KG1 (cell line): ENCODE measurements around the gene HIPK2.
"Not testable (repeated sequence)": the region's sequence is repeated elsewhere in the genome, so short reads cannot be mapped to it uniquely, and the experiment has no call there.

Experiments
- DNase-seq: peaks from one replicate; lab custom pipeline; 2025; lab: John Stamatoyannopoulos, UW

HIPK2 gene

DNA sequence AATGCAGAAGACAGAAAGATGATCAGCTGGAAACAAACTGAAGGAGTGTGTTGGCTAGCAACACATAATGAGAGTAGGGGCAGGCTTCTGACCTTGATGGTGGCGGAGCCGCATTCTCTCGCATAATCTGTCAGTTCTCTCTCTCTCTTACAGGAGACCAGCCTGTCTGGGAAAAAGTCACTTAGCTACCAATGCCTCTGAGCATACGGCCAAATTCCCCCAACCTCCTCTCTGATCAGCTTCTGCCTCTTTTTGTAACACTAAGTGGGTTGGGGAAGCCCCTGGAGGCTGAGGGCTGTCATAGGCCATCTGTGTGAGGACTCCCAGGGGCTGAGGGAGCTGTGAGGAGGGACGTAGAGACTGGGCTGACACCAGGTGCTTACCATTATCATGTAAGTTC is 104.6 kb downstream of the HIPK2 start:
- no peak for DNase-seq

DNA sequence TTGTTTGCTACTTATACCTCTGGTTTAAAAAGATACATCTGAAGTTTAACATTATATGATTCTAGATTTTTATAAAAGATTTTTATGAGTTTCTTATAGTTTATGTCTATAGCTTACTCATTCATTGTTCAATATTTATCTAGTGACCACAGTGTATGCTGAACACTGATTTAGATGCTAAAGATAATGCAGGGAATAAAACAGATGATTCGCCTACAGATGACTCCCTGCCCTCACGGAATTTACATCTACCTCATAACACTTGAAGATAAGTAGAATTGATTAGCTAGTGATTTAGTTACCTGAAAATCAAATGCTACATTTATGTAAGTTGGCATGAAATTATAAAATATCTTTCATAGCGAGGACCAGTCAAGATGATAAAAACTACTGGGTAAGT is 105.8 kb downstream of the HIPK2 start:
- no peak for DNase-seq

DNA sequence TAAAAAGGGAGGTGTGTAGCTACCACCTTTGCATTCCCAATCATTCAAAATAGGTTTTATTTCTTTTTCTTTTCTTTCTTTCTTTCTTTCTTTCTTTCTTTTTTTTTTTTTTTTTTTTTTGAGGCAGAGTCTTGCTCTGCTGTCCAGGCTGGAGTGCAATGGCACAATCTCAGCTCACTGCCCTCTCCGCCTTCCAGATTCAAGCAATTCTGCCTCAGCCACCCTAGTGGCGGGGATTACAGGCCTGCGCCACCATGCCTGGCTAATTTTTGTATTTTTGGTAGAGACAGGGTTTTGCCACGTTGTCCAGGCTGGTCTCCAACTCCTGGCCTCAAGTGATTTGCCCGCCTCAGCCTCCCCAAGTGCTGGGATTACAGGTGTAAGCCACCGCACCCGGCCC is 107.1 kb downstream of the HIPK2 start:
- DNase-seq = not testable (repeated sequence)

DNA sequence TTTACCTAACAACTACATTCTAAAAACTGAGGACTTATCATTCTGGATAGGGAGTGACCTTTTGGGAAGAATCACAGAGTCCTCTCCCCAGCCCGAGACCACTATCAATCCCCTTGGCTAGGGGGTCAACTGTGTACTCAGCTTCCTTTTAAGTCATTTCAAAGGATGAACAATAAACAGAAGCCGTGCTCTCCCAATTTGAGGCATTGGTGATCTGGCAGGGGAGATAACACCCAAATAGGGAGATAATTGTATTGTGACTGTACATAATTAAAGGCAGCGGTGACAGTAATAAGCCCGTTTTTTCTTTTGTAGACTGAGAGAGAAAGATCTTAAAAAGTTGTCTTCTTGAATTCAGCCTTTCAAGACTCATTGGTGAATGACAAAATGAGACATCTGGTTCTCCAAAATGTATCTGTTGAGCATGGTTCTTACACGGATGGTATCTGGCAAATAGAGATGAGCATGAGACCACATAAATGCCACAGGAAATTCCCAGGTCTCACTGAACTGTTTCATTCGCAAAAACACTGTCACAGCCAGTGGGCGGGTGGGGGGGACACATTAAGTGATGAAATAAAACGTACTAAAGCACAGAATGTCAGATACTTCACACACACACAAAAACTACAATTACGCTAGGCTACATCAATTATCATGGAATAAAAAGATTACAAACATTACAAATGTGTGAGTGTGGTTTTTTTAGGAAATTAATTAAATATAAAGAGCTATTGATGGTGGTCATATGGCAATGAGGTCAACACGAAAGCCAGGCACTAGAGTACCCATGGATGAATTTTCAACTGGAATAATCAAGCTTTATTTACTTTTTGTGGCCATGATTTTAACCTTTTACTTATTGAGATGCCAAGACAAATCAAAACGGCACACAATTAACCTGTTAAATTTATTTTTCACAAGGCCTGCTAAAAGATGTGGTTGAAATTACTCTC is 108.4 kb downstream of the HIPK2 start:
- no peak for DNase-seq

DNA sequence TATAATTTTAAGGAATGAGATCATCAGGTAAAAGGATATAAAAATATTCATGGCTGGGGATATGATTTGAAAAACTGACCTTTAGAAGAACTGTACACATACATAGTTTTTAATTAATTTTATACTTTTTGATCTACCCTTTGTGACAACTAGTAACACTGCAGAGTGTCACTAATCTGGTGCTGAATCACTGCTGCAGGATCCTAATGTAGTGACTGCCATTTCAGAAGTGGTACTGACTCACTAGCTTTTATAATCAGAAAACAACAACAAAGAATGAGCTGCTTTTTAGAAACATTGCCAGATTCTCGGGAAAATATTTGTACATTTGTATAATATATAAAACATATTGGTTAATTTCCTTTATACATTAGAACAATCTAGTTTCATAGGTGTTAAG is 110.4 kb downstream of the HIPK2 start:
- DNase-seq = no peak

DNA sequence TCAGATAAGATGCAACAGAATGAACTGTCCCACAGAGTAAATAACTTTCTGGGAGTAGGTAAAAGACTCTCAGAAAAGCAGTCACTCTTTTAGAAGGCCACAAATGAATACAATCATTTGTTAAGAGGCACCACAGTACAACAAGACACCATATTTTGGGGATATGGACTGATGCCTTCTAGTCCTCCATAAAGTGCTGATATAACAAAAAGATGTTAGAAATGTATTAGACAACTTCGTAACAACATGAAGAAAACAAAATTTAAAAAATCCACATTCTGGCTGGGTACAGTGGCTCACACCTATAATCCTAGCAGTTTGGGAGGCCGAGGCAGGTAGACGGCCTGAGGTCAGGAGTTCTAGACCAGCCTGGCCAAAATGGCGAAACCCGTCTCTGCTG is 111.3 kb downstream of the HIPK2 start:
- DNase-seq = no peak

DNA sequence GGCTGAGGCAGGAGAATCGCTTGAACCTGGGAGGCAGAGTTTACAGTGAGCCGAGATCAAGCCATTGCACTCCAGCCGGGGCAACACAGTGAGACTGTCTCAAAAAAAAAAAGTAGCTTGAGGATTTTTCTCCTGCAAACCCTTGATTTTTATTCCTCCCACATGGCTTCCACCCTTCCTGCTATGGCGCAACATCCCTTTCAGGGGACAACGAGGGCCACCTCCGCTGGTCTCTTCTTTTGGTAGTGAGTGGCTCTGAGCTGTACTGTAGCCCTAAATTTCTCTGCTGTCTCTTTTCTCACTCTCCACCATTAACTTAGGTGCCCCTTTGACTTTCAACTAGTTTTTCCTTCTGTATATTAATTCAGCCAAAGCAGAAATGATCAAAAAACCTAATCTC is 113.4 kb downstream of the HIPK2 start:
- DNase-seq = no peak

DNA sequence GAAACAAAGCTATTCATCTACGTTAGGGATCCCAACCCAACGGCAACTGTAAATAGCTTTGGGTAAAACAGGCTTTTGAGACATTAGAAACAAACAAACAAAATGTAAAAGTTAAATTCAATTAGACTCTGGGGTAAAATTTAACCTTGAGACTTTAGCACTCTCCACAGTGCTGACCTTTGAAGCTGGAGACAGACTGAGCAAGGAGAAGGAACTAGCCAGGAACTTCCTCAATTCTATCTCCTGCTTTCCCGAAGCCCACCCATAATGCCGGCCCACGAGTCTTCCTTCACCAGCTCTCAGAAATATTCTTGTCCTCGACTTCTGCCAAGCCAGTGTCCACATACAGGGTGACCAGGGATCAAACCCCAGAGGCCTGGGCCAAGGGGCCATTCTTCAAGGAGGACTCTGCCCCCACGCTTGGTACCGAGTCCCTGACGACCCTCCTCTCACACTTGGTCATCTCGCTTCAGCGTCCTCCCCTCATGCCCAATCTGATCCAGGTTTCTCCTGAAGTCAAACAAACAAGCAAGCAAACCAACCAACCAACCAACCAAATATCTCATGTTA is 114.1 kb downstream of the HIPK2 start:
- DNase-seq = no peak

DNA sequence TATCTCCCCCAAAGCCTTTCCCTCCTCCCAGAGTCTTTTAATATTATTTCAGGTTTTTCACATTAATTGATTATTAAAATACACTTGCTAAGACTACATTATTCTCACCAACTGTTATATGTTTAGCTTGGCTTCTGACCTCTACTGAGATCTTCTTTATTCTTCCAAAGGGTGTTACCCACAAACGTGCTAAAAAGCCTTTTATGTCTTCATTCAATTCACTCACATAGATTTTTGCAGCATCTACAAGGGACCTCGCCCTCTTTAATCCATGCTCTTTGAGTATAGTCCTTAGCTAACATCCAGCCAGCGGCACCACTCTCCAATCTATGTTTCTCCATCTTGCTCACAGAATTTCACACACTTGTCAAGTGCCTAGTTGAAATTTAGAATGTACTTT is 115.9 kb downstream of the HIPK2 start:
- DNase-seq = no peak

DNA sequence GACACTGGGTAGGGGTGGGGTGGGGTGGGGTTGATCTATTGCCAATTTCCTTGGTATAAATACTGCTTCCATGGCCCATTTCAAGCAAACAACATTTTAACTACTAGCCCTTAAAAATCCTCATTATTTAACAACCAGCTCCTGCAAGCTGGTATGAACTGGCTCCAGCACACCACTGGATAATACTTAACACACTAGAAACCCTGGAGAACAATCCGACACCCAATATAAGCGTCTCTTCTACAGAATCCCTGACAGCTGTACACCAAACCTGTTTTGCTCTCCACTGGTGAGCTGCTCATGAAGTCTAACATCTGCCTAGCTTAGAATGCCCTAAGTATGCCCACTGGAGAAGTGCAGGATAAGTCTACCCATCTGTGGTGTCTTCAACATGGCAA is 116.8 kb downstream of the HIPK2 start:
- DNase-seq = no peak

DNA sequence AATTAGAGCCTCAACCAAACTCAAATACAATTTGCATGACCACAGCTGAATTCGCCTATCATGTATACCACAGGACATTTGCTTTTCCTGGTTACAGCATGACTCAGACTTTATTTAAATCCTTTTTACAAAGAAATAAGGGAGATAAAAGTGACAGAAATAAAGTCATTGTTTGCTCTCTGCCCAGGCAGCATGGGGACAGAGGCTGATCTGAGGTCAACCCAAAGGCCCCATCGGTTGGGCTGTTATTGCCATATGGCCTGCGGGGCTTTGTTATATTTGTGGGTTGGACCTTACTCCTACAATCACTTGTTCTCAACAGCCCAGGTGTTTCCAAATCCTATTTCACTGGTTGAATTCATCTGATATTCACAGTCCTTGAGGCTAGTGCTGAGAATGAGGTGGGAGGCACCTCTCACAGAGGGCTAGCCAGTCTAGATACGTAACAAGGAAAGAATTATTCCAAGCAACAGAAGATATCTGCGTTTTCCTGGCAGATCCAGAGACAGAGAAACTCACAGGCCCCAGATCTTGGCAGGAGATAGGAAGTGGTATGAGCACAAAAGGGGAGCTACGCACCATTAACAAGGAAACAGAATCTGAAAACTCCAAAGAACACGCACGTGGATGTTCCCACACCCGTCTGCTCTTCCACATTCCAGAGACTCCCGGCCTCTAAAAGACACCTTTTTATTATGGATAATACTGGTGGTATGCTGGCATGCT is 117.3 kb downstream of the HIPK2 start:
- no peak for DNase-seq

DNA sequence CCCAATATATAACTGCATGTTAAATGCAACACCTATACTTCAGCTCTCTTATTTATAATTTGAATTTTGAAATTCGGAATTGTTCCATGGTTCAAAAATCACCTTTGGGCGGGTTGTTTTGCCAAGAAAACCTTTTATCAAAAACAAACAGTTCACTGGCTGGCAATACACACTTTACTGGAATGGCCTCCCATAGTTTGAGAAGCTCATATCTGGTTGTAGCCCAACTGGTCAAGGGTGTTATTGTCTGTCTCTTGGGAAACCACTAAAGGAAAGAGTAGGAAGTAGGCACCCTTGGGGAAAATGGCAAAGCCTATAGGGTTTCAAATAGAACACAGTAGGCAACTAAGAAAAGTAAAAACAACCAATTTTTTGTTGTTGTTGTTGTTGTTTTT is 117.9 kb downstream of the HIPK2 start:
- no peak for DNase-seq

DNA sequence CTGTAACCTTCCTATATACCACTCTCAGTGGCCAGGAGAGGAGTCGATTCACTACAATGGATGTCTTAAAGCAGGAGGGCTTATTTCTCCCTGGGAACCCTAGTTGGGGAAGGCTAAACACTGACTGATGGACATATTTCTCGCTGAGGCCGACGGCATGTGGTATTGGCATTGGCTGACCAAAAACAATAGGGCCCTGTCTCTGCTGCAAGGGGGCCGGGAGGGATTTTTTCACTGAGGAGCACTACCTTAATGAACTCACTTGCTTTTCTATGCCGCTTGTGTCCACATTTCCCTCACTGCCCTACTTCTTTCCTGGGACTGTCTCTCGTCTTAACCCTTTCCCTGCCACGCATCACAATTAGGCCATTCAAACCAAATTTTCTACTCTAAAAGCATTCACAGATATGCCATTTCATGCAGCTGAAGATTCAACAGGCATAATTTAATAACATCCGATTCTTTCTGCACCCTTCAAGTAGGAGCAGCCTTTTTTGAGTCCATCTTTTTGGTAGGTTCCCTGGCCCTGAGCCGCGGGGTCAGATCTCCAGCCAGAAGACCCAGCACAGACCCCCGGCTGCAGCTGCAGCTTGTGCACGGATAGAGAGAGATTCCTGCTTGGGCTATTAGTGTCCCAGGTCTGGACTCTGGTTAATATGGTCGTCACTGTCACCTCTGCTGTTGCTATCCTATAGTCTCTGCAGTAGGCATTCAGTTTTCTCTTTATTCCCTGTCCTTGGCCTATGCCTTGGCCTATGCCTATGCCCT is 118.7 kb downstream of the HIPK2 start:
- DNase-seq = no peak

DNA sequence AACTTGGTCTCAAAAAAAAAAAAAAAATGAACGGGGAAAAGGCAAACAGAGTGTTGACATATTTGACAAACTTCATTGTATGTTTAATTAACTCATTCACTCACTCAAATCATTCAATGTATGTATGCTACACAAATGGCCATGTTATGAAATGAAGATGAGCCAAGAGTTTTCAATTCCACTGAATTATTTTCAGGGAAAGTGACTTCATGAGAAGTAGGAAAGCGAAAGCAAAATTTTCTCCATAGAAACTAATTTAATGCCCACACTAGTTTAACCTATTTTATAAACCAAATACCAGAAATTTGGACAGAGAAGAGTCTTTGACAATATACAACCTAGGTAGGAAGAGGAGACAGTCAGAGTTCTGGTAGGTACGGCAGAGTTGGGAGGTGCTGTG is 119.5 kb downstream of the HIPK2 start:
- no peak for DNase-seq

DNA sequence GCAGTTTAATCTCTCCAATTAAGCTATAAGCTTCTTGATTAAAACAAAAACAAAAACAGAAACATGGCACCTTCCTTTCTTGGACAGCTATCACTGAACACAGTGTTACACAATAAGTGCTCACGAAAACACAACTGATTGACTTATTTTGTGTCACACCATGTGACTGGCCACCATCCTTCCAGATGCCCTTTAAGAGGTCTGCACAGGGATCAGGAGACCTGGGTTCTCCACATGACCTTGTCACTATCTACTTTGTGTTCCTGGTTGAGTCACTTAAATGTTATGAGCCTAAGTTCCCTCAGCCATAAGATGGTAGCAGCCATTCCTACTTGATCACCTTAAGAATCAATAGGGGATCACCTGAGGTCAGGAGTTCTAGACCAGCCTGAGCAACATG is 120.1 kb downstream of the HIPK2 start:
- no peak for DNase-seq

DNA sequence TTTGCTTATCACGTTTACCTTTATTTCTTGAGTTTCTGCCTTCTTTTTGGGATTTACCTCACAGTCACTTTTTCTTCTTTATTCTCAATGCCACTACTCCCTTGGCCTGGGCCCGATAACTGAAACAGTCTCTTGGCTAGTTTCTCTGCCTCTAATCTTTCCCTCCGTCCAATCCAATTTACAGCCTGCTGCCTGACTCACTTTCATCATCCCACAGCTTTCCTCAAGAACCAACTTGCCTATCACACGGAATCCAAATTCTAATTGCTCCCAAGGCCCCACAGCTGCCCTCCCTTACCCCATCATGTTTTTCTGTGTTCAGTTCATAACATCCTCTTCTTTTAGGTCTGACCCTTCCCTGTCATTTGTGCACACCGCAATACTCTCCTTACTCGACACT is 121.4 kb downstream of the HIPK2 start:
- no peak for DNase-seq

DNA sequence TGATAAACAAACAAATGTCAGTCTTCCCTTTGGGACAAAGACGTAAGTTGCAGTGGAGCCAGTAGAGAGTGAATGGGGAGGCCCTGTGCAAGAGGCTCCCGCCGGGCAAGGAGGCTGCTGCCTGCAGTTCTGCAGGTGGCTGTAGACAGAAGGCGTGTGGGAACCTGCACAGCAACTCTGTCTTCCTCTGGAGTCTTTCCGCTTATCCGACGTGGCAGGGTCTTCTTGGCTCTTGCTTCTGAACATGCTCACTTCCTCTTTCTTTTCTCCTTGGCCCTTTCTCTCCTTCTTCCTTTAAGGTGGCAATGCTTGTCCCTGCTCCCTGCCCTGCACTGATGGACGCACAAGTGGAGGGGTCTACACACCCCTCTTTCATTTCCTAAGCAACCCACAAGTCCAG is 122.5 kb downstream of the HIPK2 start:
- DNase-seq = no peak

DNA sequence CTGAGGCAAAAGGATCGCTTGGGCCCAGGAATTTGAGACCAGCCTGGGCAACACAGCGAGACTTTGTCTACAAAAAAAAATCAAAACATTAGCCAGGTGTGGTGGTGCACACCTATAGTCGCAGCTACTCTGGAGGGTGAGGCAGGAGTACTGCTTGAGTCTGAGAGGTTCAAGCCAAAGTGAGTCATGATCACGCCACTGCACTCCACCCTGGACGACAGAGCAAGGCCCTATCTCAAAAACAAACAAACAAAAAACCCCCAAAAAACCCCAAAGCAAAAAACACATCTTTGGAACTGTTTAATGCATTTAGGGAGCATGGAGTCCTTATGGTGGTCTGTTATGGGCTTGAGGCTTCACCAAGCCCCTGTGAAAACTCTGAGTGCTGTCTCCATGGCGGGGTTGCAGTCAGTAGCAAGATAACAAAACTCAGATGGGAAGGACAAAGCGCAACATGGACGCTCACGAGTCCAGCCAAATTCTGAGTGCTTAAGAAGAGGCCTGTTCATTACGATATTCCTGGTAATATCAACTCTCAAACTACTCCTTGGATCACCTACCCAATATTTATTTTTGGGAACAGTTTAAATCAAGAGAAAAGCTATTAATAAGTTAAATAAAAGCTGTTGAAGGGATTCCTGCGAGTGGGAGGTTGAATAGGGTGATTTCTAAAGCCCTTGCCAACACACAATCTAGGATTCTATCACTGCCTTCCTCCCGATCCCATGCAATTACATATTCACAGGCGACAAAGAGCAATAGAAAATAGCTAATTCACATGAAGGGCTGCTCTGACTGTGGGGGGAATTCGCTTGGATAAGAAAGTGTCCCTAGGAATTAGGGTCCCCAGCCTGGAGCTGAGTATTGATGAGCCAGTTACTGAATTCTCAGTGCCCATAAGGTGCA is 123.3 kb downstream of the HIPK2 start:
- no peak for DNase-seq

DNA sequence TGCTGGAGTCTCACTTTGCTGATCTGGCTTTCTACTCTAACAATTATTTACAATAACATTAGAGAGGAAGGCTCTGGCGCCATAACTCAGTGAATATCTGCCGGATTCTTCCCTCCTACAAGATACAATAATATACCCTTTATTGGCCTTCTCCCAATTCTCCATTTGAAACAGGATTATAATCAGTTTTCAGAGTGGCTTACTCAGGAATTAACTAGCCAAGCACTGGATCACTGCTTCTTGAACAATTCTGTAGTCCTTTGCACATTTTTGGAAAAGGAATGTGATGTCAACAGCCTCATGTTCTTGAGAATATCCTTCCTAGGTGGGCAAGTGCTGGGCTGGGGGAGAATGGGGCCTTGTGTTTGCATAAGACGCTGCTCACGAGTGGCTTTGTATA is 125.9 kb downstream of the HIPK2 start:
- DNase-seq = no peak

DNA sequence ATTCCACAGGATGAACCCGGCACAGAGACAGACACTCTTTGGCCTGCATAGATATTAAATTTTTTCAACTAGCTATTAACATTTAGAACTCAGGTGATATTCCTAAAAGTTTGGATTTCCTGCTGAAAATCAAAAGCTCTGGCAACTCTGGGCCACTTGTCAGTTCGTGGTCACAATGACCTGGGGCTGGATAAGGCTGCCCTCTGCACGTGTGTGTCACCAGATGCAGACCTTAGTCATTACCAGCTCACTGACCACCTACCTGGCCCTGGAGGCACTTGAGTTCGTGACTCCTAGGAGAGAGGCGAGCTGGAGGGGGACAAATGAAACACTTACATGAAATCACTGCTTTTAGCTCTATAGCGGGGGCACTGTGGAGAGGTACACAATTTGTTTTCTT is 126.5 kb downstream of the HIPK2 start:
- no peak for DNase-seq

DNA sequence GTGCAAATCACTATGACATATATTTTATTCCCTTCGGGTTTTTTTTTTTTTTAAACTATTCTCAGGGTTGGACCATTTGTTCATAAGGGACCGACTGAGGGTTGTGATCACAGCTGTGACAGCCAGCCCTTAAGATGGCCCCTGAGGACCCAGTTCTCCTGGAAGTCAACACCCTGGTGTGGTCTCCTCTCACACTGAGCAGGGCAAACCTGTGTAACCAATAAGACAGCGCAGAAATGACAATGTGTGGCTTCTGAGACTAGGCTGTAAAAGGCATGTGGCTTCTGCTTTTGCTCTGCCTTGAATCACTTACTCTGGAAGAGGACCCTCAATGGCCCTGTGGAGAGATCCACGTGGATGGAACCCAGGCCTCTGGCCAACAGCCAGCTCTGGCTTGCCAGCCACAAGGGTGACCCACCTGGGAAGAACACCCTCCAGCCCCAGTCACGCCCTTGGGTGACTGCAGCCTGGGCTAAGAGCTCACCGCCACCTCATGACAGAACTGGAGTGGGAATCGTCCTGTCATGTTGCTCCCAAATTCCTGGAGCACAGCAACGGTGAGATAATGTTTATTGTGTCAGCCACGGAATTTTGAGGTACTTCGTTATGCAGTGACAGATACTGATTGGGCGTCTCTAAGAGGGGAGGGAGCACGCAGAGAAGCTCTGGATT is 127.2 kb downstream of the HIPK2 start:
- DNase-seq = no peak
